Eye (tissue), 1 donor: ENCODE data around the gene CACNA2D2.

Experiments
- DNase-seq: peaks from one replicate; pipeline ENCODE4 v3.0.0-alpha.2; 2015

The CACNA2D2 gene

DNA sequence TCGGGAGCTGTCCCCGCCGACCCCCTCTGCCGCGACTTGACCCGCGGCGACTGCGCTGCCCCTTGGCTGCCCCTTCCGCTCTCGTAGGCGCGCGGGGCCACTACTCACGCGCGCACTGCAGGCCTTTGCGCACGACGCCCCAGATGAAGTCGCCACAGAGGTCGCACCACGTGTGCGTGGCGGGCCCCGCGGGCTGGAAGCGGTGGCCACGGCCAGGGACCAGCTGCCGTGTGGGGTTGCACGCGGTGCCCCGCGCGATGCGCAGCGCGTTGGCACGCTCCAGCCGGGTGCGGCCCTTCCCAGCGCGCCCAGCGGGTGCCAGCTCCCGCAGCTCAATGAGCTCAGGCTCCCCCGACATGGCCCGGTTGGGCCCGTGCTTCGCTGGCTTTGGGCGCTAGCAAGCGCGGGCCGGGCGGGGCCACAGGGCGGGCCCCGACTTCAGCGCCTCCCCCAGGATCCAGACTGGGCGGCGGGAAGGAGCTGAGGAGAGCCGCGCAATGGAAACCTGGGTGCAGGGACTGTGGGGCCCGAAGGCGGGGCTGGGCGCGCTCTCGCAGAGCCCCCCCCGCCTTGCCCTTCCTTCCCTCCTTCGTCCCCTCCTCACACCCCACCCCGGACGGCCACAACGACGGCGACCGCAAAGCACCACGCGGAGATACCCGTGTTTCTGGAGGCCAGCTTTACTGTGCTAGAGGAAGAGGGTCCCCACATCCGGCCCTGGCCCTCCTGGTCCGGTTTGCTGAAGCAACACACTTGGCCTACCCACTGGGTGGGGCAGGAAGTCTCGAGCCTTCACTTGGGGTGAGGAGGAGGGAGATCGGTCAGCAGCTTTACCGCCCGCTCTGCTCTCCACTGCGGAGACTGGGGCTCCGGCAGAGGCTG is 162.7 kb downstream of the CACNA2D2 start, which contains the start of gene RASSF1:
RASSF1 (minus strand) TSS at position 389 of the 882 bp plus-strand sequence; CDS start at position 358, 31 bp downstream.
- peak; percentile 62 for DNase-seq

GRCh38 chr3:50340147-50340447 is 163.3 kb downstream of the CACNA2D2 start:
- DNase-seq: no peak

DNA sequence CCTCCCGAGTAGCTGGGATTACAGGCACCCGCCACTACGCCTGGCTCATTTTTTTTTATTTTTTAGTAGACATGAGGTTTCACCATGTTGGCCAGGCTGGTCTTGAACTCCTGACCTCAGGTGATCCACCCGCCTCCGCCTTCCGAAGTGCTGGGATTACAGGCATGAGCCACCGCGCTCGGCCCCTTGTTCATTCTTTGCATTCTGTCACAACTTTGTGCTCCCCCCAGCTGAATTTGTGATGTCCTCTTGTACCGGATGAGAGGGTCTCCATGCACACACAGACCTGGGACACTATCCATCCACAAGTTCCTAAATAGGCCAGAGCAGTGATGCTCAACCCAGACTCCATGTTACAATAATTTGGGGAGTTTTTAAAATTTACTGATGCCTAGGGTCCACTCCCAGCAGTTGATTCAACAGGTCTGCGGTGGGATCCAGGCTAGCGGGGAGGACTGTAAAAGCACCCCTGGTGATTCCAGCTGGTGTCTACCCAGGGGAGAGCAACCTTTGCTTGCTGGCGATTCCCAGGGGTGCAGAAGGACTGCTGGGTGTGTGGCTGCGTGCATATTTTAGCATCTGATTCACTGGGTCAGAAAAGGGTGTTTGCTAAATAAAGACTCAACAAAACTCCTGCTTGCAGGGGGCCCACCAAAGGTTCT is 163.8 kb downstream of the CACNA2D2 start:
- DNase-seq: no peak

- DNase-seq: no peak
Measured at GRCh38 chr3:50338965-50339364, 164.5 kb downstream of the CACNA2D2 start.

DNA sequence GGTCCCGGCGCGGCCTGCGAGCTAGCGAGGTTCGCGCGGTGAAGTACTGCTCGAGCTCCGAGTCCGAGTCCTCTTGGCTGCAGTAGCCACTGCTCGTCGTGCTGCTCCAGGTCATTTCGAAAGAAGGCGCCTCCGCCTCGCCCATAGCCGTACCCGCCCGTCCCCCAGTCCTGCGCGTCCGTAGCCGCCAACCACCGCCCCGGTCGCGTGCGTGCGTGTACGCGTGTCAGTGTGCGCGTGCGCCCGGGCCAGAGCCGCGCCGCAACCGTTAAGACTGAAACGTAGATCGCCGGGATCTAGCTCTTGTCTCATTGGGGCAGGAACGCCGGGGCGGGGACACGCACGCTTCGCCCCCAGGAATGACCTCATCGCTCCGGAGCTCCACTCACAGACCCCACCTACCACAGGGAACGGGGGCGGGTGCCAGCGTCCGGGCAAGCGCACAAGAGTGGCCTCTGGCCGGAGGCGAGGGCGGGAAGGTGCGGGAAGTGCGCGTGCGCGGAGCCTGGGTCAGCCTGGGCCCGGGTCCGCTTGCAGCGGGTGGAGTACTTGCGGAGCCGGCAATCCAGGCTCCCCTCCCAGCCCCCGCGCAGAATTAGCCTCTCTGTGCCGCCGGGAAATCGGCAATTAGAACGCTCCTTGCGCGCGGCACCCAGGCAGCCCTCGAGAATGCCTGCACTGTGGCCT is 166.1 kb downstream of the CACNA2D2 start:
- DNase-seq: peak; percentile 99

DNA sequence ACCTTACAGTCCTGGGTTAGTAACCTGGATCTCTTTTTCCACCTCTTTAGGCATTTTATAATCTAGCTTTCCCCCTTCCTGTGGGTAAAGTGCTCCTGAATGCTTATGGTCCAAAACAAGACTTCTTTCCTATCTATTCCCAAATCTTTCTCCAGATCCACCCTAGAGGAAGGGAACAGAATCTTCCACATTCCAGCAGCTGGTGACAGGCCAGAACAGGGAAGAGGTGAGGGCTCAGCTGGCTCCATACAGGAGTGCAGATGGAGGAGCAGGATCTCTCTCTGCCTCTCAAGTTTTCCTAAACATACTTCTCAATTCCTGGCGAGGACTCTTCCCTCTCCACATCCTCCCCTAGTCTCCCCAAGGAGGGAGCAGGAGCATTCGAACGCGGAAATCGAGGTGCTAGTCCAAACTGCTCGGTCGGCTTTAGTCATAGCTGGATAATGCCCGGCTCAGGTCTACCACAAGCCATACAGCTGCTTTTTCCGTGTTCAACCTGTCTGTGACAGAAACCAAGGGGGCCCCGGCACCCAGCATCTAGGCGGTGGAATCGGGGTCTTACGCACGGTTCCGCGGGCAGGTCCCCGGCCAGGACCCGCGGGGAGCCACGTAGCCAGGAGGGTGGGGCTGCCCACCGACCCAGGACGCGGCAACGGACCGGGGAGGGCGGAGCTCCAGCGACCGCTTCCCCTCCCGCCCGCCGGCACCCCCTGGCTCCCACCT is 166.8 kb downstream of the CACNA2D2 start:
- no peak for DNase-seq

DNA sequence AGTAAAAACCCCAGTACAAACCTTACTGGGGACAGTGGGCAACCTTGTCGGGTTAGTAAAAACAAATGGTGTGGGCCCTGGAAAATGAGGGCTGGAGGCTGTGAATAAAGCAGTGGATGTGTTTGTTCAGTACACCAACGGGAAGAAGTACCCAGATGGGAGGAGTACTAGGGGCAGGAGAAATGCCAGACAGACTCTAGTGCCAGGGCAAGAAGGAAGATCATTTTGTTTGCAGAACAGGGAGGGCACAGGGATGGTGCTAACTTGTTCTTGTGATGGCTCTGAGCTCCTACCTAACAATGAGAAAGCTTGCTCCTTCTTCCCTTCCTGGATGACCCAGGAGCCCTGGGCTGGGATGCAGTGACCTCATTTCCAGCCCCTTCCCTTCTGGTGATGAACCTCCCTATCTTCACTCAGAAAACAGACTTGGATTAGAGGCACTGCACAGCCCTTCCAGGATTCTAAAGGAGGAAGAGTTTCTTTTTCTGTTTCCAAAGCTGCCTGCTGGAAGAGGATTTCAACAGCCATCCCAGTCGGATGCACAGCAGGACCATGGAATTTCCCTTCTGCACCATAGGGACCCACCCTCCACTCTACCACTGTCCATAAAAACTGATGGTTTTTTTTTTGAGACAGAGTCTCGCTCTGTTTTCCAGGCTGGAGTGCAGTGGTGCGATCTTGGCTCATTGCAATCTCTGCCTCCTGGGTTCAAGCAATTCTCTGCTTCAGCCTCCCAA is 168.9 kb downstream of the CACNA2D2 start:
- DNase-seq: no peak

- no peak for DNase-seq
Measured at GRCh38 chr3:50333744-50334328, 169.6 kb downstream of the CACNA2D2 start.

GRCh38 chr3:50331364-50331907 is 172.0 kb downstream of the CACNA2D2 start:
- DNase-seq: no peak

DNA sequence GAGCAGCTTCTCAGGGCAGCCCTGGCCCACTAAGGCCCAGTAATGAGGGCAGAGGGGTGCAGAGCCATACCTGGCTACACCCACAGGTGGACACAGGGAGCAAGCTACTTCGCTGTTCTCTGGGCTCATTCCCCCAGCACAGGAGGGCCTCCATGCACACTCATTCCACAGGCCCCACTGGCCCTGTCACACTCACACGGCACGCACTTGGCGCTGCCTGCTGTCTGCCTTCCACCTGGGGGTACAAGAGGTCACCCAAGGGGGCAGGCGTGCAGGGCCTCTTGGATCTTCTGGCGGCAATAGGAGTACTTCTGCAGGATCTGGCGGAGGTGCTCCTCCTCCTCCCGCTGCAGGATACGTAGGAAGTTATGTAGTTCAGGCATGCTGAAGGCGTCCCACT is 173.1 kb downstream of the CACNA2D2 start:
- DNase-seq: no peak

DNA sequence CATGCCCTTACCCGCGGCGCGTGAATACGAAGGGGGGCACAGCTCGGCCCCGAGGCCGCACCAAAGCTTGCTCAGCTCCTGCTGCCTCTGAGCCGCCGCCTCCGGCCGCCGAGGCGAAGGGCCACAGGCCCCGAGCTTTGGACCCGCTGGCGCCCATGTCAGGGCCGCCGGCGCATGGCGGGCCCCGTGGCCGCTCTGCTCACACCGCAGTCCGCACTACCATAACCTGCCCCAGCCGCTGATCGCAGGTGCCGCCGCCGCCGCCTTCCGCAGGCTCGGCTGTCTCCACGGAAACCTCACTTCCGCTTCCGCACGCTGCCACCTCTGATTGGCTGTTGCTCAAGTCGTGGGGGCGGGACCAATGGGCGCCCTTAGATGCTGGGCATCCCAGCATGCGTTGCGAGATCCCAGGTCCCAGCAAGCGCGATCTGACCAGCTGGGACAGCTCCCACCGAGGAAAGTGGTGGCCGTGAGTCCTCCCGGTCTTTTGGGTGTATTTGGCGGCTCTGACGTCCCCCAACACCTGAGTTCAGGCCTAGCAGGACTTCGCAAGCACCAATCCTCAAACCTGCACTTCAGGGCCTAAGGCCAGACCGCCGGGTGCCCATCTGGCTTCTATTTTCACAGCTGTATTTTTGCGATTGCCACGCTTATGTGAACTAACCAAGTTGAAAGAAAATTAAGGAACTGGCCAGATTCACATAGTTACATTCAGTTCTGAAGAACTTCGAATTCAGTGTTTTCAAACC is 175.3 kb downstream of the CACNA2D2 start, which contains the start of gene TUSC2:
TUSC2 (minus strand) TSS at position 281 of the 749 bp plus-strand sequence; CDS start at position 157, 124 bp downstream.
- DNase-seq: peak; percentile 99

DNA sequence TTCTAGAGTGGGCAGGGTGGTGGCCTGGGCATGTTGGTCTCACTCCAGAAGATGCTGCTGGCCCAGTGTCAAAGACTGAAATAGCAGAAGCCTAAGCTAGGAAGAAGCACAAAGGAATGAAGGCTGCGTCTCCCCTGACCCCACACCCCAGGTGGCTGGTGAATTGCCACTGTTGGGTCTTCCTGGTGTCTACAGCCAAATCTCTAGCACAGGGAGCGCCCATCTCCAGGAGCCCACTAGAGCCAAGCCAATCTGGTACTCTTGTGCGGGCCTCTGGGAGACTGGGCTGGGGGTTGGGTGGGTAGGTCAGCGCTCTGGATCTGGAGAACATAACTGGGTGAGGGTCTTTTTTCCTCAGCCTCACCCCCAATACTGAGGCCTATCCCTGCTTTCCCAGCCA is 176.3 kb downstream of the CACNA2D2 start:
- DNase-seq: no peak

DNA sequence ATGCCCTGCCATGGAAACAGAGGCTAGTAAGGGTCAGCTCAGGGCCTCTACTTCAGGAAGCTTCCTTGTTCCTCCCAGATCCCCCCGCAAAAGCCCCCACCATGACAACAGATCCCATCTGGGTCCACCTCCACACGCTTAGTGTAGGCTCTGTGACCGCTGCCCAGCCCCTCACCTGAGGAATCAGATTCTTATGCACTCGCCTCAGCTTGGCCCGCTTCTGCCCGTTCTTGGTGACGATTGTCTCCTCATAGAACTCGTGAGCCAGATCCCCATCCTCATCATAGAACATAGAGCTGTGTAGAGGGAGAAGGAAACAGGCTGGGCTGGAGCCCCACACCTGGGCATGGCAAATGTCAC is 177.3 kb downstream of the CACNA2D2 start:
- DNase-seq: no peak

DNA sequence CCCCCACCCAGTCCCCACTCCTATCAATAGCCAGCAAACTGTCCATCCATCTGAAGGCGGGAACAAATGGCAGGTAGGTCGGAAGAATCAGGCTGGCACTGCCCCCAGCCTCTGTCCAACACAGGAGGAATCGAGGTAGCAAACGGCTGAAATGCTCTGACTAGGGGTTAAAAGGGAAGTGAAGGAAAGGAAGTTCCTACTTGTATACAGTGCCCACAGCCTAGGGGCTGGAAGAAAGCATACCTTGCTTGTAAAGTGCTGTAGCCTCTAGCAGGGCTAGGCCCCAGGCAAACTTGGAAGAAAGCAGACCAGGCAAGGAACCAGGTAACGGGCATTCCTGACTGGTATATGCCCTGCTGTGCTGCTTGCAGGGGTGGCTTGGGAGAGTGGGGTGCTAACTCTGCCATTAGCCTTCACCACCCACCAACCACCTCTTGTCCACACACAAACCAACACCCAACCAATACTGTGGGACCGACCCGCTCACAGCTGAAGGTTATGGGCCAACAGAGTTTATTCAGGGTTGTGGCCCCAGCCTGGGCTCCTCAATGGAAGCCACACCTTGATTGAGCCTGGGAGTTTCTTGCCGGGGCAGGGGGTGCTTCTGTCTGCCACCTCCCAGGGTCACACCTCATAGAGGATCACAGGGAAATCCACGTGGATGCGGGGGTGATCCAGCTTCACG is 177.8 kb downstream of the CACNA2D2 start:
- no peak for DNase-seq

DNA sequence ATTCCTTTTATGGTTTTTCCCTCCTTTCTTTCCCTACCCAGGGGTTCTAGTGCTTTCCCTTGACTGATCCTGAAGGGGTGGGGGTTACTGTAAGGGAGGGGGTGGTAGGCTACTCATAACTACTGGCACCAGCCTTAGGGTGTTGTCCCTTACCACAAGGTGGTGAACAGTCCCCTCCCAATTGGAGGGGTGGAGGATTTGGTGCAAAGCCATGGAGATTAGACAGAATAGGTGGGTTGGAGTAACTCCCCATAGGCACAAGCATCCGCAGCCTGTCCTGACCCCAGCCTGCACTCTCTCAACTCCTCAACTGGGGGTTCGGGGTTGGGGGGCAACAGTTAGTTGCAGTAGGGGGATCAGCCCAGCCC is 178.3 kb downstream of the CACNA2D2 start:
- no peak for DNase-seq

DNA sequence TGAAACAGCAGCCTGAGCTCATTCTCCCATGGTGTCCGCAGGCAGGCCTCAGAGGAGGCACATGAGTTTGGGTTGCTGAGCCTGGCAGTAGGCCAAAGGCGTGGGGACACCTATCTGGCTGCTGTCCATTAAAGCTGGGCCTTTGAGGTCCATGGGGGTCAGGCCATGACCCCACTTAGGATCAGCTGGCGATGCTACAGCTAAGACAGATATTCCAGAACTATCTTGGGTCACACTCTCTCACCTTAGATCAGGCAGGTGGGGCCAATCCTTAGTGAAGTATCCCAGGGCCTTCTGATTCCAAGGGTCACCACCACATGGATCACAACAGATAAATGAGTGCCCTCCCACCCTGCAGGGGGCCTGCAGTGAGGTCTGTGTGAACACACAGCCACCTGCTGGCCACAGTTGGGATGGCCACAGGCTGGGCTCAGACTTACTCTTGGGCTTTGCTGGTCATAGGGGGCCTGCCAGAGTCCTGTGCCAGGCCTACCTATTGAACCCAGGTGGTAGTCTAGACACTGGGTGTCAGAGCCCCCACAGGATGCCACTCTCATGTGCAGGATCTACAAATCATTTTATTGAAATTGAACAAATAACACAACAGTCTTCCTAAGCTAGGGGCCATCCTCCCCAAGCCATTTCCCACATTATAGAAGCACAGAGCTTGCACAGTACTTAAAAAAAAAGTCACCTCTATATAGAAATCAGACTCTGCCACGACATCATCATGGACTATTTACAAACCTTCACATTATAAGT is 178.9 kb downstream of the CACNA2D2 start:
- peak; percentile 86 for DNase-seq

- no peak for DNase-seq
Measured at GRCh38 chr3:50323614-50324199, 179.7 kb downstream of the CACNA2D2 start.

GRCh38 chr3:50323092-50323600 is 180.3 kb downstream of the CACNA2D2 start:
- no peak for DNase-seq
